Measurements from ENCODE around the gene SRGAP1. TPM values are rescaled to one million over a fixed set of nuclear protein-coding genes. Genes with fewer than 3 reads are reported as not detected.
"Not testable (repeated sequence)": the region's sequence is repeated elsewhere in the genome, so short reads cannot be mapped to it uniquely, and the experiment has no call there.

SRGAP1 gene
- polyA plus RNA-seq, 4 donors = 16.9 to 27.8 (median 22.7) TPM

DNA sequence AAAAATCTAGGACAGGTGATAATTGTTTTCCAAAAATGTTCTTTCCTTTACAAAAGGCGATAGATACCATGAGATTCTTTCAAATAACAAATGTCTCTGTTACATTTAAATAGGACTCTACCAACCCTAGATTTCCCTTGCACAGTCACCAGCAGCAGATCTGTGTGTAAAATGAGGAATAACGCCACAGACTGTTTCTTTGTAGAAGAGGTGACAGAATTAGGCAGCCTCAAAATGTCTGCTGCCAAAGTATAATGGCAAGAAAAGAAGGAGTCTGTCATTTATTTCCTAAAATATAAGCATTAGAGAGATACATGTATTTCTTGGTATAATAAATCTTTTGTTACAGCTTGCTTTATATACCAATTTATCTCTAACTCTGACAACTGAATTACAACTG is 8.5 kb upstream of the SRGAP1 start:
- no peak for DNase-seq (ENCODE audit: low read depth in 4 of 4, low spot score in 2 of 4)

DNA sequence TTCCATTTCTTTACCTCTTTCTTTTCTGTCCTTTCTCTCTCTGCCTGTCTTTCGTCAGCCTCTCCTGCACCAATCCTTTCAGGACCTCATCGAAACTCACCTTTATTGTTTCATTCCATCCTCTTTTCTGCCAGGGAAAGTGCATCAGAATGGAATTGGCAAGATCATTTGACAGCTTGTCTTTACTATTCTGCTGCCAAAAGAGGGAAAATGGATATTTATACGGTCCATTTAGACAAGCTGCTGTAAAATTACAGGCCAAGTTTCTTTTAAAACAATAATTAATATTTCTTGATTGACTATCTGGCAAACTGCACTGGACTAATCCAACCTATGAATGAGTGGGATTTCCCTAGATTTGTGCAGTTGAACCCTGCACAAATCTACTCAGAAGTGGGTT is 7.6 kb upstream of the SRGAP1 start:
- no peak for DNase-seq (ENCODE audit: low read depth in 4 of 4, low spot score in 2 of 4)

DNA sequence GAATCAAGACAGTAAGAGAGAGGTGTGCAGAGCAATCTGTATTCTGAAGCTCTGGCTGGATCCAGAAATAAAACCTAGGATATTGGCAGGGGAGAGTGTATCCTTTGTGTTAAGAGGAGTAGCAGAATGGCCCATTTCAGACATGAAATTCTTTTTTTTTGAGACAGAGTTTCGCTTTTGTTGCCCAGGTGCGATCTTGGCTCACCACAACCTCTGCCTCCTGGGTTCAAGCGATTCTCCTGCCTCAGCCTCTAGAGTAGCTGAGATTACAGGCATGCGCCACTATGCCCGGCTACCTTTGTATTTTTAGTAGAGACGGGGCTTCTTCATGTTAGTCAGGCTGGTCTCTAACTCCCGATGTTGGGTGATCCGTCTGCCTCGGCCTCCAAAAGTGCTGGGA is 6.1 kb upstream of the SRGAP1 start:
- no peak for DNase-seq (ENCODE audit: low read depth in 4 of 4, low spot score in 2 of 4)

DNA sequence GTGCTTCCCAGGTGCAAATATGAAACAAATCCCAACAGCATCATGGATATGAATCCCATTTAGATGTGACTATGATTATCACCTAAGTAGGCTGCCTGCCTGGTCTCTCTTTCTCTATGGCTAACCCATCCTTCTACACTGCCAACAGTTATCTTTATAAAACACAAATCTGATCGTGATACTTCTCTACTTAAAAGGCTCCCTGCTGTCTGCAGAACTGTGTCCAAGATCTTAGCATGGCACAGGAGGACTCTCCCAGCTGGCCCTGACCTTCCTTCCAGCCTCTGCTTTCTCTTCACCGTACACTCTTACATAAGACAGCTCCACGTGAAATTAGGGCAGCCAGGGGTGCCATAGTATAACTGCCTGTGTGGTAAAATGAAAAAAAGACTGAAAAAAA is 3.5 kb upstream of the SRGAP1 start:
- no peak for DNase-seq (ENCODE audit: low read depth in 4 of 4, low spot score in 2 of 4)

DNA sequence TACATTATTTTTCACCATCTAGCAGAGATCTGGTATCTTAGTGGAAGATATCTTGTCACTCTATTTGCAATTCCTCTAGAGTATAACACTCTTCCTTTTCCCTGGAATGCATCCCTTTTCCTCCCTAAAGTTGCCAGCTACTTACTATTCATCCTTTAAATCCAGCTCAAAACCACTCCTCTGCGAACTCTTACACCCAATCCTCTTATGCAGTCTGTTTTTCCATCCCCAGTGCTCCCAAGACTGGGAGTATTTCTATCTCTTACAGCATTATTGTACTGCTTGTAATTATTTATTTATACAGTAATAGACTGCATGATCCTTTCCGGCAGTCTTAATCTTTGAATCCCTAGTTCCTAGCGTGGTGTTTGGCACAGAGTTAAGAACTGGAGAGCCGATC is 2.9 kb upstream of the SRGAP1 start:
- no peak for DNase-seq (ENCODE audit: low read depth in 4 of 4, low spot score in 2 of 4)

DNA sequence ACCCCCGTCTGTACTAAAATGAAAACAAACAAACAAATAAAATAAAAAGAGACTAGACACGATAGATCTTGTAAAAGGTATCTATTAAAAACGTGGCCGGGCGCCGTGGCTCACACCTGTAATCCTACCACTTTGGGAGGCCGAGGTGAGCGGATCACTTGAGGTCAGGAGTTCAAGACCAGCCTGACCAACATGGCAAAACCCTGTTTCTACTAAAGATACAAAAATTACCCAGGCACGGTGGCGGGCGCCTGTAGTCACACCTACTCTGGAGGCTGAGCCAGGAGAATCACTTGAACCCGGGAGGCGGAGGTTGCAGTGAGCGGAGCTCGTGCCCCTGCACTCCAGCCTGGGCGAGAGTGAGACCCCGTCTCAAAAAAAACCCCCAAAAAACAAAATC is 1.8 kb upstream of the SRGAP1 start:
- DNase-seq (ENCODE audit: low read depth in 4 of 4, low spot score in 2 of 4) = not testable (repeated sequence)

DNA sequence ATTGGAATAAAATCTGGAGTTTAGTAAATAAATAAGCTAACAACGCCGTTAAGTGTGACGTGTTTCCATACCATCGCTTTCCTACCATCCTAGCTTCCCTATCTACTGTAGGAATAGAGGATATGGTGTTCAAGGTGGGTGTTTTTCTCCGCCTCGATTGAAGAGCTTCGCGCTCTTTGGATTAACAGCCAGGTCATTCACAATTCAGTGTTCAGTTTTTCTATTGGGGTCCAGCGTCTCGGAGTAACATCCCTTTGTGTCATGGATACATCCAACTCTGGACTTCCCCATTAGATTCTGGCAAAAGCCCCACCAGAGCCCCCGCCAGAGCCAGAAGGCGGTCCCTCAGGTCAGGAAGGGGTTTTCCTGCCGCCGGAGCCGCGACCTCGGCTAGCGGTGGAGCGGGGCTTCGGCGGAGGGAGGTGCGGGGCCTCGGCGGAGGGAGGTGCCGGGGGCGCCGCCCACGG is 1.2 kb upstream of the SRGAP1 start:
- DNase-seq (ENCODE audit: low read depth in 4 of 4, low spot score in 2 of 4) = no peak

DNA sequence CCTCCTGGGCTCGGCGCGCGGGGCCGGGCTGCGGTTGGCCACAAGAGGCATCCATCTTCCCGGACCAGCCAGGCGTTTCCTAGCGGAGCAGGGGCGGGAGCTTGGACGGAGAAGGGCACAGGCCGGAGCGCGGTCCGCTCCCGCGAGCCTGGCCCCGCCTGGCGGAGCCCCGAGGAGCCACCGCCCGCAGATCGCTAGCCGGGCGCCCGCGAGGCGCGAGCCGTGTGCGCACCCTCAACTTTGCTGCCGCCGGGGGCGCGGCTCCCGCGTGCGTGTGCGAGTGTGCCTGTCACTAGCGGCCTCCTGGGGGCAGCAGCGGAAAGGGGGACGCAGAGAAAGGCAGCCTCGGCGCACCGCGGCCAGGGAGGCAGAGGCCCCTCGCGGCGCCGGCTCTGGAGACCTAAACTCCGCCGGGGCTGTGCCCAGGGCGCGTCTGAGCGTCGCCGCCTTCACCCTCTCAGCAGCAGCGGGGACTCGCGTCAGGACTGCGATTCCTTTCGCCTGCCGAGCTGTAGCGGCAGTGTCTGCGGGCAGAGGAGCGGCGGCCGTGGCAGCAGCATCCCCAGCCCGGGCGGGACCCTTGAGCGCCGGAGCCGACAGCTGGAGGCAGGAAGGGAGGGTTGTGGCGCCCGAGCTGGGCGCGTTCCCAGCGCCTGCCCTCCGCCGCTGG is 644 bp upstream of the SRGAP1 start:
- DNase-seq (ENCODE audit: low read depth in 4 of 4, low spot score in 2 of 4) = peak in 3 of 4 donors; percentile 84 to 87 (median 85)

DNA sequence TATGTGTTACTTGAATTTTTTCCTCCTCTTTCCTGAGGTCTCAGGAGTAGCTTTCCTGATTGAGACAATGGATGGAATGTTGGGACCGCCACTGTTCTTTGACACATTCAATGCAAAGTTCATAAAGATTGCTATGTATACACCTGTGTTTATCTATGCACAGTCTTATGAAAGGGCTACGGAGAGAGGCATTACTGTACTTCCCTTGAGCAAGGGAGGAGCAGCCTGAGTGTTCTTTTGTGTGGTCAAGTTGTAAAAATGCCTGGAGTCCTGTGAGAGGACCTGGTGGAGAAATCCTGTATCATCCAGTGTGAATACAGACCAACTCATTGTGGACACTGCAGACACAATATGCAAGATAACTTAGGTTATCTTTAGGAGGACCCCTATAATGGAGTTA is 1.2 kb downstream of the SRGAP1 start:
- no peak for DNase-seq (ENCODE audit: low read depth in 4 of 4, low spot score in 2 of 4)

DNA sequence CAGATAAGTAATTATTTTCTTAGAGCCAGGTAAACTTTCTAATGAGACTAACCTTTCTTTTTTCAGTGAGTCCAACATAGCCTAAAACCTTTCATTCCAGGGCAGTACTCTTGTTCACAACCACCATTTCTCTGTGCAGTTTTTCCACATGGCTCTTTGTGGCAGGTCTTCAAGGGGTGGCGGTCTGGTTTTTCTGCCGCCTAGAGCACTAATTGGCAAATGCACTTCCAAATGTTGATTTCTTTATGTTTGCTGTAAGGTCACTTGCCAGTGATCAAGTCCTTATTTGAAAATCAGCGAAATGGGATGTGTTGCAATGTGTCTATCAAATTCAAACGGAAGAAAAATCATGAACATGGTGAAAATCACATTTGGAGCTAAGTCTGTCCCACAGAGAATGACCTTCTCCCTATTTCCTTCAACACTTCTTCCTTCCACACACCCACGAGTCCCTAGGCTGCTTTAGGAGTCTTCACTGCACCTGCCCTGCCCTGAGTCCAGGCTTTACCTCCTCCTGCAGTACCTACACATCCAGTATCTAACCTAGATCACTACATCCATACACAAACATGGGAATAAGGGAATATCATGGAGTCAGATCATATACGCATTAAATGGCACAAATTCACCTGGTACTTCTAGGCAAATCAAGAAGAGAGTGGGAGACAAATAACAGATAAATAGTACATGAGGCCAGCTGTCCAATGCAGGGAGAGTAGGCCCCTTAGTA is 1.9 kb downstream of the SRGAP1 start:
- DNase-seq (ENCODE audit: low read depth in 4 of 4, low spot score in 2 of 4) = no peak

DNA sequence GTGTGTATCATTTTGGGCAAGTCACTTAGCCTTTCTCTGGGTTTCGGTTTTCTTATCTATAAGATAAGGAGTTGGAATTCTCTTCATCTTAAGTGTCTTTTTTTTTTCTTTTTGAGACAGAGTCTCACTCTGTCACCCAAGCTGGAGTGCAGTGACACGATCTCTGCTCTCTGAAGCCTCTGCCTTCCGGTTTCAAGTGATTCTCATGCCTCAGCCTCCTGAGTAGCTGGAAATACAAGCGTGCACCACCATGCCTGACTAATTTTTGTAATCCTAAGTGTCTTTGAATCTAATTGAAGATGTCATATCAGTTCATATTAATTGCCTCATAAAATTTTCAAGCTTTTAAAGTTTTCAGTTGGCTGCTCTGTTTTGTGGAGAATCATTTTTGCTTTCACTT is 4.0 kb downstream of the SRGAP1 start:
- DNase-seq (ENCODE audit: low read depth in 4 of 4, low spot score in 2 of 4) = no peak

DNA sequence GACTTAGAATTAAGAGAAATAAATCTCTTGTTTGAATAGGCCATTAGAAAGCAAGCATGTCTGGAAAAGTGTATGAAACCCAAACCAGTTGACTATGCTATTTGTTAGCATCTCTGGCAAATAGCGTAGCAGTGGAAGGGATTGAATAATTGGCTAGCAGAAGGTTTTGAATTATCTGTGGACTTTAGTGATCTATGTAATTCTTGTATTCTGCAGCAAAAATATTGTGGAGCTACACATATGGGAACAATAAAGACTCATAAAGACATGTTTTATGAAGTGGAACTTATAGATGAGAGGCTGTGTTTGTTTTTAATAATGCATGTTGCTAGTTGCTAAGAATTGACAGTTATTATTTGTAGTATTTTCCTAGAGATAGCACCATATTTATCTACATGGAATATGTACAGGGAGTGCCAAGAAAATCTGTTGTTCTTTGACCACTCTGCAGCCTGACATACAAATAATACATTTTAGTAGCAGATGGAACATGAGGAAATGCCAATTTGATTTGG is 4.7 kb downstream of the SRGAP1 start:
- no peak for DNase-seq (ENCODE audit: low read depth in 4 of 4, low spot score in 2 of 4)

DNA sequence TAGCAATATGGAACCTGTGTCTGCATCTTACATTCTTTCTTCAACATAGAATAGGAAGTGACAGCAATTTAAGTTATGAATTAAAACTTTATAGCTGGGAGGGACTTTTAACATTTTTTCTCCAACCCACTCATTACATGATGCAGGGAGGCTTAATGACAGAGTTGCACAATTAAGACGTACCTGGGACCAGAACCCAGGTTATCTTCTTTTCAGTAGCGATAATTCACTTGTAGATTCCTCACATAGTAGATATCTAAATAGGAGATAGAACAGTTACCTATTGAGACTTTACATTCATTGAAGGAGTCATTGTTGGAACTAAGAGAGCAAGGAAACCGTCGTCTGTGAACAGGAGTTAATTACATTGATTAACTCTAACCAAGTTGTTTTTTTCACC is 5.1 kb downstream of the SRGAP1 start:
- DNase-seq (ENCODE audit: low read depth in 4 of 4, low spot score in 2 of 4) = no peak

DNA sequence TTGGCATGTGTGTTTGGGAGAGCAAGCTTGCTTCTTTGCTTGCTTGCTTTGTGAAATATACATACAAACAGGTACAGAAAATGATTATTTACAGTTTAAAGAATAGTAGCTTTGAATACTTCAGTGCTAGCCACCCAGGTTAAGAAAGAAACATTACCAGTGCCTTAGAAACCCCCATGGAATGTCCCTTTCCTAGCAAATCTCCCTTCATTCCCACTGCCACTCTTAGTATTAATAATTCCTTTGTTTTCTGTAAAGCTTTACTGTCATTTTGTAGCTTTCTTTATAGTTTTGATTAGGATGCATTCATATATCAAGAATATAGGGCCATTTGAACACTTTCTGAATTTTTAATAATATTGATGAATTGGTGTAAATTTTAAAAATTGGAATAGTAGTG is 9.5 kb downstream of the SRGAP1 start:
- no peak for DNase-seq (ENCODE audit: low read depth in 4 of 4, low spot score in 2 of 4)

DNA sequence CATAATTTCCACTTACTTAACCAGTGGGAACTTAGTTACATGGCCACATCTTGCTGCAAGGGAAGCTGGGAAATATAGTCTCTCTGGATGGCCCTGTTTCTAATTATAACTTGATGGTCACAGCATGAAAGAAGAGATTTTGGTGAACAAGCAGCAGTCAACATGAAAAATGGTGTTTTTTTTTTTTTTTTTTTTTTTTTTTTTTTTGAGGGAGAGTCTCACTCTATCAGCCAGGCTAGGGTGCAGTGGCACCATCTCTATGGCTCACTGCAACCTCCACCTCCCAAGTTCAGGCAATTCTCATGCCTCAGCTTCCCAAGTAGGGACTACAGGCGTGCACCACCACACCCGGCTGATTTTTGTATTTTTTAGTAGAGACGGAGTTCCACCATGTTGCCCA is 10.8 kb downstream of the SRGAP1 start:
- DNase-seq (ENCODE audit: low read depth in 4 of 4, low spot score in 2 of 4) = no peak

DNA sequence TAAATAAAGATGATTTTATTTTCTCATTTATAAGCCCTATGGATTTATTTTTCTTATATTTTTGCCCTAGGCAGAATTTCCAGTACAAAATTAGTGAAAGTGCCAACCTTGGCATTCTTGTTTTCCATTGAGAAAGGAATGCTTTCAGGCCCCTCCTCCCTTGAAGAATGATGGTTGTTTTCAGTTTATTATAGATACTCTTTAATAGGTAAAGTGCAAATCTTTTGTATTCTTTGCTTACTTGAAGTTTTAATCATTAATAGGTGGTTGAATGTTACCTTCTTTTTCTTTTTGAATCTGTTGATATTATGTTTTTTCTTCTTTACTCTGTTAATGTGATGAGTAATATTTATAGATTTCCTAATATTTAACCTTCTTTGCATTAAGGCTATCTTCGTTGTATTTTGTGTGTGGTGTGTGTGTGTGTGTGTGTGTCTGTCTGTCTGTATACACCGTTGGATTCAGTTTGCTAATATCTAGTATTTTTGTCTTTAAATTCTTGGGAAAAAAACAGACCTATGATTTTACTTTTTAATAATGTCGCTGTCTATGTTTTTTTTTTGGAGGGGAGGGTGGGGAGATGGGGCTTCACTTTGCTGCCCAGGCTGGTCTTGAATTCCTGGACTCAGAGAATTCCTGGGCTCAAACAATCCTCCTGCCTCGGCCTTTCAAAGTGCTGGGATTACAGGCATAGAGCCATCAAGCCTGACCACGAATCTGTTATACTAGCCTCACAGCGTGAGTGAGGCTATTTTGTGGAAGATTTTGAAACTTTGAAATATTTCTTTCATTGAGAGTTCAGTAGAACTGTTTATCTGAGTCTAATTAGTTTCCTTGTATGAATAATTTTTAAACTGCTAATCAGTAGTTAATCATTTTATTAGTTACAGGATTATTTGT is 13.5 kb downstream of the SRGAP1 start:
- DNase-seq (ENCODE audit: low read depth in 4 of 4, low spot score in 2 of 4) = no peak

DNA sequence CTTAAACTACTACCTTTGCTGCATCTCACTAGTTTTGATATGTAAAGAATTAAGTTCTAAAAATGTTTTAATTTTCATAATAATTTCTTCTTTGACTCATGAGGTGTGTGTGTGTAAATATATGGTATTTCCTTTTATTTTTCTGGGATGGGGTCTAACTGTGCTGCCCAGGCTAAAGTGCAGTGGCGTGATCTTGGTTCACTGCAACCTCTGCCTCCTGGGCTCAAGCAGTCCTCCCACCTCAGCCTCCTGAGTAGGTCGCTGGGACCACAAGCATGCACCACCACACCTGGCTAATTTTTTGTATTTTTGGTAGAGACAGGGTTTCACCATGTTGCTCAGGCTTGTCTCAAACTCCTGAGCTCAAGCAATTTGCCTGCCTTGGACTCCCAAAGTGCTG is 15.4 kb downstream of the SRGAP1 start:
- not testable (repeated sequence) for DNase-seq (ENCODE audit: low read depth in 4 of 4, low spot score in 2 of 4)

DNA sequence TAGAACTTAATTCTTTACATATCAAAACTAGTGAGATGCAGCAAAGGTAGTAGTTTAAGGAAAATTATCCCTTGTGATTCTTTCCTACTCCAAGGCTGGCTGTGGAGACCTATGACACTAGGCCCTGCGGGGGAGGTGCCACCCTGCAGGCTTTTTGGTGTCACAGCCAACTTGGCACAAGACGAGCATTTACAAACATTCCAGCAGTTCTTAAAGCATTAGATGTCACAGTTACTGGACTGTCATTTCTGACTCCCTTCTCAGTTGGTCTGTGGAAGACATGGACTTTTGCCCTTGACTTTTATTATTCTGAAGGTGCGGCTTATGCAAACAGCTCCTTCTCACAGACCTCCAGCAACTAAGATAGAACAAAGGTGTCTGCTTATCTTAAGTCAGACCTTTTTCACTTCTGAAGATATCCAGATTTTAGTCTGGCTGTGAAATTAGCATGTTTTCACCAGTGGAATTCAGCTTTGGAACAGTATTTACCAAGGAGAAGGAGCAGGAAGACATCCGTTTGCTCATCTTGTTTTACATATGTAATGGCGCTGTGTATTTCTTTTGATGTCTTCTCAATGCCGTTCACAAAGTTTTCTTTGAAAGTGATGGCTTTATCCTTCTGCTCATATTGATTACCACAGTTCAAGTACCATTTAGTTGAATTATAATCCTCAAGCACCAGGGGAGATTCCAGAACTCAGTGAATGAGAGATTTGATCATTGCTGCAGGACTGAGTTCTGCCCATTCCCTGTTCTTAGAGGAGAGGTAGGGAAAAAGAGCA is 17.9 kb downstream of the SRGAP1 start:
- DNase-seq (ENCODE audit: low read depth in 4 of 4, low spot score in 2 of 4) = no peak

DNA sequence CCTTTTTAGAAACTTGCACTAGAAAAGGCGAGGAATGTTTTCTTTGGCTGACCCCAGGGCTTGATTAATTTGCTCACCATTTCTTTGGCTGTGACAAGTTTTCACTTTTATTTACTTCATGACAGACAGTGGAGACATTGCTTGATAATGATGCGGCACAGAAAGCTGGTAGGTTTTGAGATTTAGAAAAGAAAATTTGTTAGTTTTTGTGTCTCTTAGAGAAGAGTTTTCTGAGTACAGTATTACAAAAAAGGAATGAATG is 18.4 kb downstream of the SRGAP1 start:
- no peak for DNase-seq (ENCODE audit: low read depth in 4 of 4, low spot score in 2 of 4)

DNA sequence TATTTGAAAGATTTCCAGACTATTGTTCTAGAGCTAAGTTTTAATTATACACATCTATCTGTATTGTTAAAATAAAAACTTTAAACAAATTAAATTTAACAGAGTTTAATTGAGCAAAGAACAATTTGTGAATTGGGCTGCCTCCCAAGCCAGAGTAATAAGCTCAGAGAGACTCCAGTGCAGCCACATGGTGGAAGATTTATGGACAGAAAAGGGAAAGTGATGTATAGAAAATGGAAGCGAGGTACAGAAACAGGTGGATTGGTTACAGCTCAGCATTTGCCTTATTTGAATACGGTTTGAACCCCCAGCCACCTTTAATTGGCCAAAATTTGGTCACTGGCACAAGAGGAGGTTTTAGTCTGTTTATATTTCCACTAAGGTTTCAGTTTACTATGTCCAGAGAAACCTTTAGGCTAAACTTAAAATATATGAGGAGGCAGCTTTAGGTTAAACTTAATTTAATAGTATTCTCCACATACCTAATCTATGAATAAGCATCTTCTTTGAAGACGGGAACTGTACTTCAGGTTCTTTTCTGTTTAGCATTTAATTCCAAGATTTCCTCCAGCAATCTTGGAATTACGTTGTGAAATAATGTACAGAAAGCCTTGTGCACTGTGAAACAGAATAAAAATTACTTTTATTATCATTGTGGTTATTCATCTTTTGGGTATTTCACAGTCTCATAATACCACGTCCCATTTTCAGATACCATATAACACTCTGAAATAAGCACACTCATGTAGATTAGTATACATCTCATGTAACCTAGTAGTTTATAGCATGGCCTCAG is 19.4 kb downstream of the SRGAP1 start:
- DNase-seq (ENCODE audit: low read depth in 4 of 4, low spot score in 2 of 4) = no peak
